Smooth muscle cell (in vitro differentiated cells): ENCODE results near the gene SCN2B. TPM values are rescaled to one million over a fixed set of nuclear protein-coding genes. Genes with fewer than 3 reads are reported as not detected.

ENCODE experiments used
- DNase-seq: peaks from one replicate; lab custom pipeline; 2025; ENCODE audit not compliant: unreplicated experiment; lab: John Stamatoyannopoulos, UW
- H2AFZ ChIP-seq: fragments of 200-600 bp; sonication (generic); 2 replicates; pipeline ENCODE4 v1.6.0; 2016; ENCODE audit warnings: antibody characterized with exemption, low read depth, mild to moderate bottlenecking
- H3F3A ChIP-seq: fragments of 200-600 bp; sonication (generic); 2 replicates; pipeline ENCODE4 v1.6.0; 2017; ENCODE audit warnings: antibody characterized with exemption, low read depth
- H3K27ac ChIP-seq: fragments of 200-600 bp; sonication (generic); 2 replicates; pipeline ENCODE4 v1.5.1; 2016; ENCODE audit warnings: low read depth, mild to moderate bottlenecking
- H3K27me3 ChIP-seq: fragments of 200-600 bp; sonication (generic); 2 replicates; pipeline ENCODE4 v1.6.1; 2016; ENCODE audit warnings: low read depth, mild to moderate bottlenecking
- H3K36me3 ChIP-seq: fragments of 200-600 bp; sonication (generic); 2 replicates; pipeline ENCODE4 v1.5.1; 2016; ENCODE audit warnings: low read depth
- H3K4me1 ChIP-seq: fragments of 200-600 bp; sonication (generic); 2 replicates; pipeline ENCODE4 v1.5.1; 2016; ENCODE audit warnings: low read depth
- H3K4me2 ChIP-seq: fragments of 200-600 bp; sonication (generic); 2 replicates; pipeline ENCODE4 v1.6.0; 2016; ENCODE audit warnings: mild to moderate bottlenecking
- H3K4me3 ChIP-seq: fragments of 200-600 bp; sonication (generic); 2 replicates; pipeline ENCODE4 v1.5.1; 2016; ENCODE audit warnings: mild to moderate bottlenecking
- H3K79me2 ChIP-seq: fragments of 200-600 bp; sonication (generic); 2 replicates; pipeline ENCODE4 v1.6.0; 2016; ENCODE audit warnings: low read depth, mild to moderate bottlenecking
- H3K9ac ChIP-seq: fragments of 200-600 bp; sonication (generic); 2 replicates; pipeline ENCODE4 v1.6.0; 2016; ENCODE audit warnings: low read depth
- H3K9me3 ChIP-seq: fragments of 200-600 bp; sonication (generic); replicated peaks from 2 replicates; pipeline ENCODE4 v1.5.1; 2016; ENCODE audit warnings: low read depth
- H4K20me1 ChIP-seq: fragments of 200-600 bp; sonication (generic); 2 replicates; pipeline ENCODE4 v1.6.0; 2016; ENCODE audit warnings: low read depth
- WGBS: methylation state at CpG from one replicate; pipeline ENCODE4 v1.1.7; 2016; ENCODE audit warnings: low lambda C conversion rate; 5-methylcytosine and 5-hydroxymethylcytosine counted together
- polyA plus RNA-seq: library from polyadenylated mRNA; unstranded; fragments of >200 nt; fragmentation: Nextera tagmentation; extraction: Ambion mirVana; gene quantifications from 2 replicates; pipeline ENCODE4 v1.2.1, GENCODE V29; 2016
- total RNA-seq: library from RNA; depleted of rRNA; stranded (reverse); fragments of >200 nt; gene quantifications from 2 replicates; pipeline ENCODE4 v1.2.3, GENCODE V29; 2014
- TF ChIP-seq, protein P1 (sequence below): fragments of 200-600 bp; sonication (generic); IDR thresholded peaks from 2 replicates; pipeline ENCODE4 v1.5.1; 2017; ENCODE audit warnings: borderline replicate concordance, mild to moderate bottlenecking, antibody characterized with exemption; ENCODE audit not compliant: insufficient read depth, poor library complexity, severe bottlenecking

Gene SCN2B
- total and polyA plus RNA-seq, 2 experiments from 2014 or later, result 0.31 to 0.40 TPM

DNA sequence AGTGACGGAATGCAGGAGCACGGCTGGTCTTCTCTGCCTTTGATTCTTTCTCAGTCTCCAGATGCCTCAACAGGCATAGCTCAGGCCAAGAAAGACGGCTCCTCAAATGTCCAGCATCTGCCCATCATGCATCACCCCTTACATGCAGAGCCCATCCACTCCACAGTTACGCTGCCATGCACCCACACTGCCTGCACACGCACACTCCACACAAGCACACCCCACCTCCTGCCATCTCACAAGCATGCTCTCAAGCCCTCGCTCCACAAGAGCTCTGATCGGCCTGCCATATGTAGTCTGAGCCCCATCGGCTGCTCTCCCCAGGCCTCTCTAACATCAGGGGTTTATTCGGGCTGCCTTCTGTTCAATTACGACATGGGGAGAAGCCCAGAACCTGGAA, 42.6 kb downstream of the SCN2B start:
- 83% methylated on average over 10 of the region's 10 CpGs for WGBS
- no peaks in the 10 kb centered on the region for H3K79me2 ChIP-seq

DNA sequence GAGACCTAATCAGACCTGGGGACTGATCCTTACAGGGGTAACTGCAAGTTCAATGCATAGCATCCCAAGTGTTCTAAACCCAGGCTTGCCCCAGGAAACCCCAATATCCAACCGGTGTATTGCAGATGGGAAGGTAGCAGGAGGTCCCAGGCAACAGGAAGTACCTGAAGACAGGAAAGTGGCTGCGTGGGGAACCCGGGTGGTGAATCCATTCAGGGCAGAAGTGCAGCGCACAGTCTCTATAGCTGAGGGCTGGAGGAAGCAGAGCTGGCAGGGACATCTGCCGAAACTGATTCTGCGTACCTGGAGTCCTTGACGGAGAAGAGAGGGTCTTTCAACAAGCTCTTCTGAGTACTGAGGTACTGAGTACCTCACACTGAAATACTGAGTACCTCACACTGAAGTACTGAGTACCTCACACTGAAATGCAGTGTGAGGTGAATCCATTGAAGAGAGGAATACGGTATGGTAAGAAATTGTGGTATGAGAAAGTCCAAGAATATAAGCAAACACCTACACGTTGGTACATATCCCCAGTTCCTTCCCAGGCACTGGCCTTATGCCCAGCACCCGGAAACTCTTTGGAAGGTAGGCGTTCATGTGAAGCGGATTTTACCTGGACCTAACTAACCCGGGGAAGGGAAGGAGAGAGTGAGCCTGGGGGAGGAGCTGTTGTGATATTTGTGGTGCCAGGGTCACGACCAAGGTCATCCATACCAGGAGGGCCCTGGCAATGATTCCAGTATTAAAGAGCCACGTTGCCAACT, 43.9 kb downstream of the SCN2B start:
- Histone ChIP-seq H3F3A (no peaks in the 10 kb centered on the region), H3K4me2 (no peak overlapping the region), H3K9ac (no peak overlapping the region), H3K4me3 (no peak overlapping the region), H3K27ac (no peak overlapping the region), H2AFZ (no peak overlapping the region), H4K20me1 (no peaks in the 10 kb centered on the region), H3K9me3 (no peaks in the 10 kb centered on the region), H3K36me3 (no peaks in the 10 kb centered on the region), H3K27me3 (peaks cover 25% of the 10 kb centered on the region), H3K79me2 (no peaks in the 10 kb centered on the region), H3K4me1 (no peaks in the 10 kb centered on the region)
- WGBS, result 87% methylated on average over 15 of the region's 15 CpGs
- TF ChIP-seq, protein P1, sequence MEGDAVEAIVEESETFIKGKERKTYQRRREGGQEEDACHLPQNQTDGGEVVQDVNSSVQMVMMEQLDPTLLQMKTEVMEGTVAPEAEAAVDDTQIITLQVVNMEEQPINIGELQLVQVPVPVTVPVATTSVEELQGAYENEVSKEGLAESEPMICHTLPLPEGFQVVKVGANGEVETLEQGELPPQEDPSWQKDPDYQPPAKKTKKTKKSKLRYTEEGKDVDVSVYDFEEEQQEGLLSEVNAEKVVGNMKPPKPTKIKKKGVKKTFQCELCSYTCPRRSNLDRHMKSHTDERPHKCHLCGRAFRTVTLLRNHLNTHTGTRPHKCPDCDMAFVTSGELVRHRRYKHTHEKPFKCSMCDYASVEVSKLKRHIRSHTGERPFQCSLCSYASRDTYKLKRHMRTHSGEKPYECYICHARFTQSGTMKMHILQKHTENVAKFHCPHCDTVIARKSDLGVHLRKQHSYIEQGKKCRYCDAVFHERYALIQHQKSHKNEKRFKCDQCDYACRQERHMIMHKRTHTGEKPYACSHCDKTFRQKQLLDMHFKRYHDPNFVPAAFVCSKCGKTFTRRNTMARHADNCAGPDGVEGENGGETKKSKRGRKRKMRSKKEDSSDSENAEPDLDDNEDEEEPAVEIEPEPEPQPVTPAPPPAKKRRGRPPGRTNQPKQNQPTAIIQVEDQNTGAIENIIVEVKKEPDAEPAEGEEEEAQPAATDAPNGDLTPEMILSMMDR, result no peak
- DNase-seq, result no peak

More for the DNA sequence above, 42.6 kb downstream of the SCN2B start:
- H3K36me3 ChIP-seq, result no peaks in the 10 kb centered on the region
- H2AFZ ChIP-seq, result no peak overlapping the region
- H3K4me1 ChIP-seq, result no peaks in the 10 kb centered on the region
- TF ChIP-seq, protein P1, result no peak
- H3F3A ChIP-seq, result no peaks in the 10 kb centered on the region
- no peak overlapping the region for H3K27ac ChIP-seq
- H3K9me3 ChIP-seq, result no peaks in the 10 kb centered on the region
- H4K20me1 ChIP-seq, result no peaks in the 10 kb centered on the region
- no peak overlapping the region for H3K9ac ChIP-seq
- H3K27me3 ChIP-seq, result peaks cover 29% of the 10 kb centered on the region
- DNase-seq, result no peak
- no peak overlapping the region for H3K4me3 ChIP-seq
- no peak overlapping the region for H3K4me2 ChIP-seq

DNA sequence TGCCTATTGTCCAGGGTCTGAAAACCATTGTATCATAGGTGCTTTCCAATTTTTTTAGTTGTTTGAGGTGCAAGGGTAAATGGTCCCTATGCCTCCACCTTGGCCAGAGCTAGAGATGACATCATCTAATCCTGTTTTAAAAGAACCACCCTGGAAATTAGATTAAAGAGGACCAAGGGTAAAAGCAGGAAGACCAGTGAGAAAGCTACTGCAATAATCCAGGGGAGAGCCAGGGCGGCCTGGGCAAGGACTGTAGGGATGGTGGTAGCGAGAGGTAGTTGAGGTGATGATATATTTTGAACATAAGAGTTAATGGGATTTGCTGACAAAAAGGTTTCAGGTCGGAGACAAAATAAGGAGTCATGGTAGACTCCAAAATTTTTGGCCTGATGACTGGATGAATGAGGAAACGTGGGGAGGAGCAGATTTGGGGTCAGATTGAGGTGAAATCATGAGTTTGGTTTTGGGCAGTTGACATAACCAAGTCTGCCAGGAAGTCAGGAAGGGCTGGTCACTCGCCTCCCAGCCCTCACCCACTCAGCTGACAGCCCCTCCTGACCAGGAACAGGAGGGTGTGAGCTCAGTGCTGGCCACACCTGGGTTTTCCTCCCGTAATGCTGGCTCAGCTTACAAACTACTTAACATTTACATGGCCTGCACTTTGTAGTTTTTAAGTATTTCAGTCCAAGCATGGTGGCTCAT, 46.8 kb downstream of the SCN2B start:
- DNase-seq, result no peak
- no peak overlapping the region for H3K9ac ChIP-seq
- H3K4me2 ChIP-seq, result no peak overlapping the region
- H3K4me3 ChIP-seq, result no peak overlapping the region
- WGBS, result 94% methylated on average over 6 of the region's 6 CpGs
- H4K20me1 ChIP-seq, result no peaks in the 10 kb centered on the region
- H3K27me3 ChIP-seq, result peaks cover 20% of the 10 kb centered on the region
- no peak overlapping the region for H2AFZ ChIP-seq
- no peaks in the 10 kb centered on the region for H3F3A ChIP-seq
- no peaks in the 10 kb centered on the region for H3K9me3 ChIP-seq
- H3K79me2 ChIP-seq, result no peaks in the 10 kb centered on the region
- H3K4me1 ChIP-seq, result no peaks in the 10 kb centered on the region
- H3K36me3 ChIP-seq, result no peaks in the 10 kb centered on the region
- no peak overlapping the region for H3K27ac ChIP-seq
- TF ChIP-seq, protein P1, result no peak
